GM06990 (cell line): ENCODE data around the gene ATF1.
"Not testable (repeated sequence)": the region's sequence is repeated elsewhere in the genome, so short reads cannot be mapped to it uniquely, and the experiment has no call there.

Experiments
- DNase-seq: peaks from one replicate; pipeline ENCODE4 v3.0.0-alpha.2; 2011; ENCODE audit not compliant: insufficient read length; ENCODE audit errors: extremely low read depth
- H3K27me3 ChIP-seq: replicated peaks from 2 replicates; pipeline ENCODE4 v1.6.0; 2011; ENCODE audit warnings: low read length; ENCODE audit not compliant: control insufficient read depth, insufficient read depth
- H3K36me3 ChIP-seq: 2 replicates; pipeline ENCODE4 v1.5.1; 2011; ENCODE audit warnings: low read length; ENCODE audit not compliant: control insufficient read depth, insufficient read depth
- H3K4me3 ChIP-seq: replicated peaks from 2 replicates; pipeline ENCODE4 v1.5.1; 2011; ENCODE audit warnings: low read depth, mild to moderate bottlenecking, control low read depth, low read length
- CTCF ChIP-seq: IDR thresholded peaks from 2 replicates; pipeline ENCODE4 v1.5.1; 2011; ENCODE audit warnings: low read length, control low read depth, mild to moderate bottlenecking, inconsistent platforms; ENCODE audit not compliant: insufficient read depth, poor library complexity, severe bottlenecking

Gene ATF1

GRCh38 chr12:50820177-50820576 lies 56.3 kb downstream of the ATF1 start:
- no peak for TF ChIP-seq CTCF

DNA sequence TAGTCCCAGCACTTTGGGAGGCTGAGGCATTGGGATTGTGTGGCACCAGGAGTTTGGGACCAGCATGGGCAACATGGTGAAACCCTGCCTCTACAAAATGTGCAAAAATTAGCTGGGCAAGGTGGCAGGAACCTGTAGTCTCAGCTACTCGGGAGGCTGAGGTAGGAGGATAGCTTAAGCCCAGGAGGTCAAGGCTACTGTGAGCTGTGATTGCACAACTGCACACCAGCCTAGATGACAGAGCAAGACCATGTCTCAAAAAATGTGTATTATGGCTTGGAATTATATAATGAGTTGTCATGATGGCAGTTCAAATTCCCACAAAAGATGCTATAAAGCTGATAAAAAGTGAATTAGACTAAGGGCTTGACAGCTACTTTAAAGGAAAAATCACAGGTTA lies 58.2 kb downstream of the ATF1 start:
- H3K36me3 ChIP-seq = no peaks in the 10 kb centered on the region; the same call in 1 of the 2 replicates
- no peak for DNase-seq
- no peak overlapping the region for H3K4me3 ChIP-seq
- no peak for TF ChIP-seq CTCF
- no peaks in the 10 kb centered on the region for H3K27me3 ChIP-seq

More at GRCh38 chr12:50820177-50820576, 56.3 kb downstream of the ATF1 start:
- no peak for DNase-seq
- Histone ChIP-seq H3K36me3 (no peaks in the 10 kb centered on the region; the same call in none of the 2 replicates), H3K4me3 (no peak overlapping the region), H3K27me3 (no peaks in the 10 kb centered on the region)

DNA sequence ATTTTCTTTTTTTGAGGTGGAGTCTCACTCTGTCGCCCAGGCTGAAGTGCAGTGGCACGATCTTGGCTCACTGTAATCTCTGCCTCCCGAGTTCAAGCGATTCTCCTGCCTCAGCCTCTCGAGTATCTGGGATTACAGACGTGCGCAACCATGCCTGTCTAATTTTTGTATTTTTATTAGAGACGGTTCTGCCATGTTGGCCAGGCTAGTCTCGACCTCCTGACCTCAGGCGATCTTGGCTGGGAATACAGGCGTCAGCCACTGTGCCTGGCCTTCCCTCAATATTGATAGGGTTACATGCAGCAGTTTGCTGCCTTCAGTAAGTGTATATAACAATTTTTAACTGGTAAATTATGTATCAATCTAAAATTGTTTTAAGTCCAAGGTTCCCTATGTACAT lies 59.8 kb downstream of the ATF1 start:
- not testable (repeated sequence) for H3K36me3 ChIP-seq, DNase-seq, H3K27me3 ChIP-seq, H3K4me3 ChIP-seq

GRCh38 chr12:50824914-50825313 lies 61.0 kb downstream of the ATF1 start:
- Histone ChIP-seq H3K4me3 (no peak overlapping the region), H3K27me3 (no peaks in the 10 kb centered on the region), H3K36me3 (no peaks in the 10 kb centered on the region)
- no peak for TF ChIP-seq CTCF
- DNase-seq = no peak

DNA sequence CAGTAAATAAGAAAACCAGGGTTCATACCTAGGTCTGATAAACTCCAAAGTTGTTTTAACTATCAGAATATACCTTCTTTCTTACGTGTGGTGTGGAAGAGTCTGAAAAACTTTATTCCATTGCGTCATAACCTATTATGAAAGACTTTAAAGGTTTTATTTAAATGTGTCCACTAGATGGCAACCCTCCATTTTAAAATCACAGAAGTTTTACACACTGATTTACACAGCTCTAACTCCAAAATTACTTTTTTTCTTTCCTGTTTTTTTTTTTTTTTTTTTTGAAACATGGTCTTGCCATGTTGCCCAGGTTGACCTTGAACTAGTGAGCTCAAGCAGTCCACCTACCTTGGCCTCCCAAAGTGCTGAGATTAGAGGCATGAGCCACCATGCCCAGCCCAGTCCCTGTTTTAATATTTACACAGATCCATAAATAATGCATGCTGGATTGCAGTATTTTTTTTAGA lies 61.5 kb downstream of the ATF1 start:
- TF ChIP-seq CTCF = peak; percentile 8
- Histone ChIP-seq H3K4me3 (no peak overlapping the region), H3K27me3 (no peaks in the 10 kb centered on the region), H3K36me3 (no peaks in the 10 kb centered on the region)
- DNase-seq = peak; percentile 12

DNA sequence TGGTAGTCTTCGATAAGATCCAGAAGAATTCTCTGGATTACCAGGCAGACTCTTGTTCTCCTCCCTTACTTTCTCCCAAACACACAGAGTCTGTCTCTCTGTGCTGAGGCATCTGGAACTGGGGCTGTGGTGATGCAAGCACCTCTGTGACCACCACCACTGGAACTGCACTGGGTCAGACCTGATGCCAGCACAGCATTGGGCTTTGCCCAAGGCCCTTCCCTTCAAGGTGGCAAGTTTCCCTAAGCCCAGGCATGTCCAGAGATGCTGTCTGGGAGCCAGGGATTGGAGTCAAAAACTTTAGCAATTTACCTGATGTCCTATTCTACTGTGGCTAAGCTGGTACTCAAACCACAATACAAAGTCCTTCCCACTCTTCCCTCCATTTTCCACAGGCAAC lies 64.2 kb downstream of the ATF1 start:
- TF ChIP-seq CTCF = no peak
- no peak overlapping the region for H3K4me3 ChIP-seq
- no peaks in the 10 kb centered on the region for H3K36me3 ChIP-seq
- DNase-seq = no peak
- H3K27me3 ChIP-seq = no peaks in the 10 kb centered on the region
